OCI-LY7 (cell line): ENCODE results near the gene SOCS7. TPM values are rescaled to one million over a fixed set of nuclear protein-coding genes. Genes with fewer than 3 reads are reported as not detected.
A peak's percentile ranks its signal among the peaks of the same experiment; 100 is the strongest.

ENCODE experiments used
- BruUV-seq: library from RNA; stranded (reverse); fragments of 400-500 nt; replicated peaks from 2 replicates; lab custom pipeline; 2021; lab: Mats Ljungman, UMichigan
- CTCF ChIA-PET: fragments of 300-600 bp; sonication (Branson Sonifier 250); formaldehyde crosslinking; loops from one replicate; lab custom pipeline; 2022; ENCODE audit warnings: antibody characterized with exemption; ENCODE audit not compliant: unreplicated experiment; lab: Charles Lee
- POLR2A ChIA-PET: fragments of 300-600 bp; sonication (Branson Sonifier 250); formaldehyde crosslinking; loops from one replicate; lab custom pipeline; 2022; ENCODE audit warnings: antibody characterized with exemption; lab: Charles Lee
- DNase-seq: peaks from one replicate; pipeline ENCODE4 v3.0.0-alpha.2; 2015; ENCODE audit warnings: low spot score
- H2AFZ ChIP-seq: fragments of 200-600 bp; sonication (generic), shearing (Covaris generic); 2 replicates; pipeline ENCODE4 v1.6.1; 2014; ENCODE audit warnings: mild to moderate bottlenecking, antibody characterized with exemption, low read length, moderate library complexity
- H3K27ac ChIP-seq: fragments of 200-600 bp; sonication (generic); 2 replicates; pipeline ENCODE4 v1.5.1; 2014; ENCODE audit warnings: mixed run types, low read depth, mild to moderate bottlenecking, moderate library complexity, low read length, inconsistent platforms; ENCODE audit not compliant: poor library complexity, severe bottlenecking
- H3K36me3 ChIP-seq: fragments of 200-600 bp; sonication (generic); 2 replicates; pipeline ENCODE4 v1.6.1; 2014; ENCODE audit warnings: mild to moderate bottlenecking, antibody characterized with exemption, low read length, moderate library complexity, mixed read lengths; ENCODE audit not compliant: insufficient read depth
- H3K4me1 ChIP-seq: fragments of 200-600 bp; sonication (generic); 2 replicates; pipeline ENCODE4 v1.5.1; 2014; ENCODE audit warnings: mild to moderate bottlenecking, low read length; ENCODE audit not compliant: insufficient read depth, poor library complexity, severe bottlenecking
- H3K4me2 ChIP-seq: fragments of 200-600 bp; sonication (generic); 2 replicates; pipeline ENCODE4 v1.6.1; 2014; ENCODE audit warnings: mild to moderate bottlenecking, low read length
- H3K4me3 ChIP-seq: fragments of 200-600 bp; sonication (generic); 2 replicates; pipeline ENCODE4 v1.5.1; 2014; ENCODE audit warnings: mild to moderate bottlenecking, low read depth, low read length; ENCODE audit not compliant: poor library complexity, severe bottlenecking
- H3K79me2 ChIP-seq: fragments of 200-600 bp; sonication (generic); 2 replicates; pipeline ENCODE4 v1.6.1; 2016; ENCODE audit warnings: low read depth, mild to moderate bottlenecking, low read length, moderate library complexity, mixed read lengths; ENCODE audit not compliant: insufficient read depth
- H3K9me2 ChIP-seq: fragments of 200-600 bp; sonication (generic); 2 replicates; pipeline ENCODE4 v1.6.1; 2016; ENCODE audit warnings: mild to moderate bottlenecking, low read length, mixed read lengths; ENCODE audit not compliant: insufficient read depth
- H3K9me3 ChIP-seq: fragments of 200-600 bp; sonication (generic); 2 replicates; pipeline ENCODE4 v1.6.1; 2014; ENCODE audit warnings: mild to moderate bottlenecking, mixed run types, low read length, mixed read lengths
- H4K20me1 ChIP-seq: fragments of 200-600 bp; sonication (generic); 2 replicates; pipeline ENCODE4 v1.6.1; 2014; ENCODE audit warnings: mild to moderate bottlenecking, antibody characterized with exemption, low read length, moderate library complexity, mixed read lengths; ENCODE audit not compliant: insufficient read depth
- CTCF ChIP-seq: fragments of 200-600 bp; sonication (generic); conservative IDR thresholded peaks from 2 replicates; pipeline ENCODE4 v1.5.1; 2014; ENCODE audit warnings: mild to moderate bottlenecking, antibody characterized with exemption, low read length, moderate library complexity, mixed read lengths
- EZH2phosphoT487 ChIP-seq: fragments of 200-600 bp; sonication (generic); IDR thresholded peaks from 2 replicates; pipeline ENCODE4 v1.6.1; 2018; ENCODE audit warnings: low read depth, borderline replicate concordance, mild to moderate bottlenecking, mixed run types, antibody characterized with exemption, low read length, moderate library complexity, mixed read lengths
- intact Hi-C: fragments of 100-400 bp; cut with micrococcal nuclease; formaldehyde crosslinking; loops from one replicate; pipeline ENCODE4 v1.10.0; 2022; ENCODE audit not compliant: unreplicated experiment
- total RNA-seq, 2 experiments: library from RNA; depleted of rRNA in 1 of 2; stranded (reverse); fragments of >200 nt in 1 of 2; shearing (Covaris generic) in 1 of 2; gene quantifications; 2 replicates each; pipeline ENCODE4 v1.2.3, GENCODE V29; 2014 to 2022

SOCS7 gene
- total RNA-seq, 2 experiments from 2014 or later = 36.1 to 39.1 TPM

GRCh38 chr17:38417210-38417951 lies 65.7 kb downstream of the SOCS7 start:
- DNase-seq = peak; percentile 56
- ChIA-PET CTCF (no interaction called here), POLR2A (no interaction called here)
- Histone ChIP-seq H3K9me3 (no peaks in the 10 kb centered on the region), H3K27ac (peak overlapping the region; percentile 91), H3K79me2 (no peaks in the 10 kb centered on the region), H4K20me1 (no peaks in the 10 kb centered on the region), H3K9me2 (no peaks in the 10 kb centered on the region), H3K4me2 (peak overlapping the region; percentile 93), H3K4me1 (peaks cover 81% of the 10 kb centered on the region), H3K4me3 (no peak overlapping the region), H3K36me3 (no peaks in the 10 kb centered on the region), H2AFZ (peak overlapping the region; percentile 81)
- TF ChIP-seq CTCF (no peak), EZH2phosphoT487 (no peak)
- intact Hi-C loops = no loop called here
- no TSS peak for BruUV-seq

DNA sequence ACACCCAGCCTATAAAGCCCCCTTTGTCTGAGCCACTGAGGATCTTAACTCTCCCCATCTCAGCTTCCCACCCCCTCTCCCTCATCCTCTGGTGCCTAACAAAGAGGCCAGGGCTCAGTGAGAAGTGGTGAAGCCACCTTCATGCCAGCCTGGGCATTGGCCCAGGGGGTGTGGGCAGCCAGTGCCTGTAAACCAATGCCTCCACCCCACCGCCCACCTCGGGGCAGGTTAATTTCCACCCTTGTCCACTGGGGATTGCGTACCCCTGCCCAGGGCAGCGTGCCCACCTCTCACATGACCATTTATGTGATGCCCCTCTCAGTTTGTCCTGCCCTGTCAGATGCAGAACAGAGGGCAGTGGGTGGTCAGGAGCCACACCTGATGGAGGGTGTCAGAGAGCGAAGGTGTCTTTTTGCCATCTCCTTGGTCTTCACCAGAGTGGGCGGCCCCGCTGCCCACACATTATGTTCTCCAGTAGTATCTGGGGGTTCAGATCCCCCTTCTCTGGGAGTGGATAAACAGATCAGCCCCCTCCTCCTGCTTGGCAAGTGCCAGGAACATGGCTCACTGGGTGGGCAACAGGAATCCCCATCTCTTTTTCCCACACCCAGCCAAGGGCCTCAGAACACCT lies 66.5 kb downstream of the SOCS7 start:
- no peak for DNase-seq
- Histone ChIP-seq H3K27ac (no peak overlapping the region), H3K4me1 (peaks cover 85% of the 10 kb centered on the region), H4K20me1 (no peaks in the 10 kb centered on the region), H3K4me2 (peak overlapping the region; percentile 57), H3K79me2 (no peaks in the 10 kb centered on the region), H3K9me2 (no peaks in the 10 kb centered on the region), H3K4me3 (no peak overlapping the region), H3K9me3 (no peaks in the 10 kb centered on the region), H3K36me3 (no peaks in the 10 kb centered on the region), H2AFZ (no peak overlapping the region)
- no peak for TF ChIP-seq EZH2phosphoT487
- TF ChIP-seq CTCF = no peak
- CTCF ChIA-PET = no interaction called here
- intact Hi-C loops = no loop called here
- no TSS peak for BruUV-seq
- POLR2A ChIA-PET = no interaction called here
